Right ventricle myocardium superior (tissue), 1 donor: ENCODE data around the gene TBX5. TPM values are rescaled to one million over a fixed set of nuclear protein-coding genes. Genes with fewer than 3 reads are reported as not detected.
A peak's percentile ranks its signal among the peaks of the same experiment; 100 is the strongest.

Experiments
- ATAC-seq: fragments of 200-7000 bp; cut with Tn5 transposase; one replicate; pipeline ENCODE4 v1.9.1; 2020; ENCODE audit warnings: mild to moderate bottlenecking; ENCODE audit not compliant: poor library complexity
- DNase-seq: peaks from one replicate; pipeline ENCODE4 v3.0.0-alpha.2; 2020
- intact Hi-C: fragments of 100-400 bp; cut with DNase I; formaldehyde crosslinking; loops from one replicate; pipeline ENCODE4 v1.11.2; 2022
- total RNA-seq: library from RNA; stranded (reverse); fragmentation: NEBNext Ultra II Directional; extraction: Animal tissue kit (Norgen Biotek cat#: 25700); gene quantifications from one replicate; pipeline ENCODE4 v1.2.1, GENCODE V29; 2021
- donor health status: DM: no; HTN: yes; CAD: no; lungs with severe emphysema.

TBX5 gene
- total RNA-seq, 1 donor from 2014 or later, result 66.6 TPM

DNA sequence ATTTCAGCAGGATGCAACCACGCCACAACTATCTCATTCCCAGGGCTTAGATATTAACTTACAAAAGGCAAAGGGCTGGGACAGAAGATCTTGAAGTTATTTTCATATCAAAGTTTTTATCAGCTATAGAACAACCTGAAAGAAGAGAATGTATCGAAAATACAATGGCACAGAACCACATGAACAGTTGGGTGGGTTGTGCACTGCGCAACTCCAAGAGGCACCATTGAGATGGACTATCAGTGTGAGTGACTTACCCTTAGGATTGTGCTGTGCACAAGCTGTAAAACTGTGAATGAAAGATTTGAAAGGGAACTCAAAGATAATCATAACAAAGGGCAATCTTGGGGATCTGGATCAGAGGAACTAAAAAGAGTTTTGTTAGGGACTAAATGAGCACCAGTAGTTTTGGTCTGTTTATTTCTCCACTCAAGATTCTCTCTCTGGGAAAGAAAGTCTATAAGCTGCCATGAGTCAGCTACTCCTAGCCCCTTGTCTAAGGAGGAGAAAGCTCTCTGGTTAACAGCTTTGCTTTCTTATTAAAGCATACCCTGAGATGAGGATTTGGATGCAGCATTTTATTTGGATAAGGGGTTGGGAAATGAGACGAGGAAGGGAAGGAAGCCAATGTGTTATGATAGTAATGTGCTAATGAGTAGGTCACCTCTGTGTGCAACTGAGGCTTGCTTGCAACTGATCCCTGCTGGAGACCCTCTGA, 62.2 kb downstream of the TBX5 start:
- ATAC-seq, result no peak
- intact Hi-C loops, result no loop called here
- DNase-seq, result no peak

DNA sequence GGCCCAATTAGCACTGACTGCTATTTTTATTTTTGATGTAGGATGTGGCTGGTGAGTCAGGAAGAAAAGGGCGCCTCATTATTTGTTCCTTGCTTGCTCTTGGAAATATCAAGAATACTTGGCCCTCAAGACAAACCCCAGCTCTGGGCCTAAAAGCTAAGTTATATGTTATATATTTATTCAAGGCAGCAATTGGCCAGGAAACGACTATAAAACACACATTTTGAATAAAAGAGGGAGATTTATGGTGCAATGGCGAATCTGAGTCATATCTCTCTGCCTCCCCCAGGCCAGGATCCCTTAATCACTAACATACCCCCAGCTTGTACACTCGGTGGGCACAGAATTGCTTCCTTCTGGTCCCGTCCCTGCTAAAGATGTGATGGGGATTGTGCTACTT, 63.3 kb downstream of the TBX5 start:
- ATAC-seq (no peak), DNase-seq (no peak)
- intact Hi-C loops, result no loop called here

DNA sequence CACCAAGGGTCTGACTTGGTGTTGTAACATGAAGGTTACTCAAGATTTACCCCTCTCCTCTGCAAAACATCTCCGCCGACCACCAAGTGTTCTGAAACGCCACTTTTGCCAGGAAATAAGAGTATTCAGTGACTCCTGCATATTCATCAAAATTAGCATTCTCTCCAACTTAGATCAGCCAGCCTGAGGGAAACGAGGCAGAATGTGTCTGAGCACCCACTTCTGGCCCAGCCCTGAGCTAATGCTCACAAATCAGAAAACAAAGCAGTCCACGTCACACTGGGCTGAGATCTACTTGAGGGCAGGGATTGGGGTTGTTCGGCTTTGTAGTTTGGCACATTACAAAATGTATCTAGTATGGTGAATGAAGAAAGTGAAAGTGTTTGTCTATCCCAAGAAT, 64.3 kb downstream of the TBX5 start:
- ATAC-seq (no peak), DNase-seq (no peak)
- intact Hi-C loops, result no loop called here

DNA sequence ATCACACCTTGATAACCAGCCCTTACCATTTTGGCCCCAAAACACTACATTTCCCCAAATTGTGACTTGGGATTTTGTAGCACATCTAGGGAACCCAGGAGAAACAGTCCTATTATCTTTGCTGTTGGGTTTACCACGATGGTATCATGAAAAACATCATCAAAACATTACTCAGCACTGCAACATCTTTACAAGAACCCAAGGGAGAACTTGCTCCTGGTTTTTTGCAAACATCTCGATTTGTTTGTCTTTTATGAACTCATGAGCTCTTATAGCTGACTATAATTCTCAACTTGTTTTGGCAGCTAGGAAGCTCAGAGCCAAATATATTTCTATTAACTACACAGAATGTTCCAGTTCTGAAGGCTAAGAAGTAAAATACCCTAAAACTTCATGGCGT, 65.7 kb downstream of the TBX5 start:
- intact Hi-C loops, result no loop called here
- ATAC-seq (no peak), DNase-seq (no peak)

DNA sequence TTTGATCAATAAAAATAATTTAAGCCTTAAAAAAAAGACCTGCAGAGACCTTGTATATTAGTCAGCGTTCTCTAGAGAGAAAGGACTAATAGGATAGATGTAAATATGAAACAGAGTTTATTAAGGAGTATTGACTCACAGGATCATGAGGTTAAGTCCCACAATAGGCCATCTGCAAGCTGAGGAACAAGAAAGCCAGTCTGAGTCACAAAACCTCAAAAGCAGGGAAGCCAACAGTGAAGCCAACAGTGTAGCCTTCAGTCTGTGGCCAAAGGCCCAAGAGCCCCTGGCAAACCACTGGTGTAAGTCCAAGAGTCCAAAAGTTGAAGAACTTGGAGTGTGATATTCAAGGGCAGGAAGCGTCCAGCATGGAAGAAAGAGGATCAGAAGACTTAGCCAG, 66.3 kb downstream of the TBX5 start:
- DNase-seq, result no peak
- intact Hi-C loops, result no loop called here
- ATAC-seq, result no peak

DNA sequence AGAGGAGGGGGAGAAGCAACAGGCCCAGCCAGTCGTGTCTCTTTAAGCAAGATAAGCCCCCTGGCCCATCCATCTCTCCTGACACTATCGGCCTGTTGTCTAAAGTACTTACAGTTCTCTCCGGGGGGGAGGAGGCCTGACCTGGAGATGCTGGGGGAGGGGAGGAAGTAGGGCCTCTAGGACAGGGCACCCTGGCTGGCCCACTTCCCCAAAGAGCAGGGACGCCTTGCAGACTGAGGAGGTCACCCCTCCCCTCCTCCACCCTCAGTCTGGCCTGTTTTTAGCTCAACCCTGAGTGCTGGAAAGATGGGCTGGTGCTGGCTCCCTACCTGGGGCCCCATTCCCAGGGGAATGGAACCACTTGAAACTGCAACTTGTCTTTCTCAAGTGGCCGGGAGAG, 70.3 kb downstream of the TBX5 start:
- peak; percentile 48 for ATAC-seq
- no peak for DNase-seq
- intact Hi-C loops, result no loop called here

- ATAC-seq (no peak), DNase-seq (no peak)
- intact Hi-C loops, result no loop called here
Observed at GRCh38 chr12:114334395-114334794, 71.5 kb downstream of the TBX5 start.

GRCh38 chr12:114328292-114328691, 77.7 kb downstream of the TBX5 start:
- ATAC-seq (peak; percentile 56), DNase-seq (no peak)
- intact Hi-C loops, result no loop called here

GRCh38 chr12:114327765-114328164, 78.2 kb downstream of the TBX5 start:
- intact Hi-C loops, result no loop called here
- ATAC-seq, result peak; percentile 36
- no peak for DNase-seq

GRCh38 chr12:114321524-114321923, 84.4 kb downstream of the TBX5 start:
- intact Hi-C loops, result no loop called here
- no peak for DNase-seq
- no peak for ATAC-seq

DNA sequence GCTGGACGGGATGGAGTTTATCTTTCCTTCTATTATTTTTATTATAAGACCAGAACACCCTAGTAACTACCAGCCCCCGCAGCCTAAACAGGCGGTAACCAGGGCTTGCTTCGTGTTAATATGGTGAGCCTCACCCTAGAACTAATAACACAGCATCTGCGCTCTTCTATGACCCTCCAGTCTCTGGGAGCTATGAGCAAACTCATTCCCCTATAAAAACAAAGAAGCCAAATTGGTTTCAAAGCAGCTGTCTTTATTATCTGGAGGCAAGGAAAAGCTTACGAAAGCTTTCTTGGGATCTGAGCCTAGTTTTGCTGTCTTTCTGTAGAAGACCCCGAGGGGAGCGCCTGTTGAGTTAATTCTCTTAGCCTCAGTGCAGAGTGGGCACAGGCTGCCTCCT, 85.0 kb downstream of the TBX5 start:
- DNase-seq, result no peak
- no peak for ATAC-seq
- intact Hi-C loops, result no loop called here

GRCh38 chr12:114320101-114320500, 85.8 kb downstream of the TBX5 start:
- ATAC-seq (no peak), DNase-seq (no peak)
- intact Hi-C loops, result no loop called here

DNA sequence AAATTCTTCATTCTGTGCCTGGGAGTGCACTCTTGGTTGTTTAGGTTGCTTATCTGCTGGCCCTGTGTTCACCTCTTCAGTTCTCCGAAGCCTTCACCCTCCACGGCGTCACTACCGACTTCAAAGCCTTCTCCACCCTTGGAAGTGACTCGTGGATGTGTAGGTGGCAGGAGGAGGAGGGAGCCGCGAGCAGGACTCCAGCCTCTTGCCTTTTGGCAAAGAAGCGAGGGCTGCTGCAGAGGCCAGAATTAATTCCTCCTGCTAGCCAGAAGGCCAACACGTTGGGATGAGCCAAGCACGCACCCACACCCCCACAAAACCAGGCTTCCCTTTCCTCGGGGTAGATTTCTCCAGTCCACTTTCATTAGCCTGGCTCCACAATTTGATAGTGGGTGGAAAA, 86.5 kb downstream of the TBX5 start:
- DNase-seq (no peak), ATAC-seq (no peak)
- intact Hi-C loops, result no loop called here

DNA sequence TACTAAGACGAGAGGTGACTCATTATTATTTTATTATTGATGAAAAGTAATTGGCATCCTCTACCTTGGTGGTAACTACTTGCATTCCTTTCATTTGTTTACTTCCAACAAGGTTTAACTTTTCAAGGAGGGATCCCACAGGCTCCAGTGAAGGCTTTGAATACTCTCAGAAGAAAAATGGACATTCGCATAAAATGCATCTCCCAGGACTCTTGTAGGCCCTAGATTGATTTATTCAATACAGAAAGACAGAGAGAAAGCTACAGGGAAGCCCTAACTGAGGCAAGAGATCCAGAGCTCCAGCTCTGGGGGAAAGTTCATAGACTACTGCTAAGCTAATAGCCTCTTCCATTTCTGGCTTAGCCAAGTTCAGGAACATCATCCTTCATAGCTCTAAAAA, 87.0 kb downstream of the TBX5 start:
- DNase-seq (no peak), ATAC-seq (no peak)
- intact Hi-C loops, result no loop called here

GRCh38 chr12:114316076-114316475, 89.9 kb downstream of the TBX5 start:
- DNase-seq, result no peak
- intact Hi-C loops, result no loop called here
- peak; percentile 72 for ATAC-seq

DNA sequence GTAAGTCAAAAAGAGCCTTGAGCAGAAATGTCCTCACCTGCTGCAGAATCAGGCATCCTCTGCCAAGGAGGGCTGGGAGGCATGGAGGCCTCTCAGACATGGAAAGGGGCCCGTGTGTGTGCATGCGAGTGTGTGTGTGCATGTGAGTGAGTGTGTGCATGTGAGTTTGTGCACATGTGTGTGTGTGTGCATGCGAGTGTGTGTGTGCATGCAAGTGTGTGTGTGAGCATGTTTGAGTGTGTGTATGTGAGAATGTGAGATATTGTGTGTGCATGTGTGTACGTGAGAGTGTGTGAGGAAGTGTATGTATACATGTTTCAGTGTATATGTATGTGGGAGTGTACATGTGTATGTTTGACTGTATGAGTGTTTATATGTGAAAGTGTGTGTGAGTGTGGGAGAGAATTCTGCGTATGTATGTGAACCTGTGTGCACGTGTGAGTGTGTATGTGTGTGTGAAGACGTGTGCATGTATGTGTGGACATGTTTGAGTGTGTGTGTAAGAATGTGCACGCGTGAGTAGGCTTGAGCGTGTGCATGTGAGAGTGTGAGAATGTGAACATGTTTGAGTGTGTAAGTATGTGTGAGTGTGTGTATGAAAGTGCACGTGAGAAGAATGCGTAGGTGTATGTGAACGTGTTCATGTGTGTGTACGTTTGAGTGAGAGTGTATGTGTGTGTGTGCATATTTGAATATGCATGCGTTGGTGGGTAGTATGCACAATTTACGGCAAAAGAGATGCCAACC, 90.8 kb downstream of the TBX5 start:
- ATAC-seq (no peak), DNase-seq (no peak)
- intact Hi-C loops, result no loop called here

- no peak for DNase-seq
- ATAC-seq, result peak; percentile 63
- intact Hi-C loops, result no loop called here
Observed at GRCh38 chr12:114314403-114314802, 91.5 kb downstream of the TBX5 start.

DNA sequence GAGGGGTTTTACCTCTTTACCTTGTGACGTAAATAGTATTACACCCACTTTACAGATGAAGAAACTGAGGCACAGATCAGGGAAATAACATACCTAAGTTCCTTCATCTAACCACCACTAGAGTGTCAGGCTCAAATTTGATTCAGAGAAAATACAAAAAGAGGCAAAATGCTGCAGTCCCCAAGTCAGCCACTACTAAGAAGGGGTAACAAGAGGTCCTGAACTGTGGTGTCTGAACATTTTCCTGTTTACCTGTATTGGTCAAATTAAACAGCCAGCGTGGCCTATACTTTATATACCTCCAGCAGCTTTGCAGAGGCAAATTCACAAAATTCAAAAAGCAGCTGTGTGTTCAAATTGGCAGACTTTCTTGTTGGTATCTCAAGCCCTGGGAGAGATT, 92.0 kb downstream of the TBX5 start:
- intact Hi-C loops, result no loop called here
- DNase-seq (no peak), ATAC-seq (no peak)

DNA sequence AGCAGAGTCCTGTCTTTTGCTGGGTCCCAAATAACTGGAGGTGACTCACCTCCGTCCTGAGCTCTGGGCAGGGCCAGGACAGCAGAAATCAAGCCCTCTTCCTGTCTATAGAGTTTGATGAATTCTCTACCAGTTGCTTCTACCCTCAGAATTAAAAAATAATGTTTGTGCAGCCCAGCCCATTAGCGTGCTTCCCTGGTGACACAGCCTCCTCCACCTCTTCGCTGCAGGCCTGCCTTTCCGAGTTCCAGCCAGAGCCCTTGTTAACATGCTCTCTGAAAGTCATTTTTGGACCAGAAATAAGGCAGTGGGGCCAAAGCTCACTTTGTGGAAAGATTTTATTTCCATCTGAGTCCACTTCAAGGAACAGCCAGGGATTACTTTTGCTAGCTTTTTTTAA, 94.0 kb downstream of the TBX5 start:
- ATAC-seq, result no peak
- no peak for DNase-seq
- intact Hi-C loops, result no loop called here

- ATAC-seq (no peak), DNase-seq (no peak)
- intact Hi-C loops, result no loop called here
Observed at GRCh38 chr12:114306646-114307045, 99.3 kb downstream of the TBX5 start.

- ATAC-seq (no peak), DNase-seq (no peak)
- intact Hi-C loops, result no loop called here
Observed at GRCh38 chr12:114305446-114305845, 100.5 kb downstream of the TBX5 start.
